Ramos (cell line): ENCODE measurements around the gene KIAA1958.

Source experiments
- in situ Hi-C: fragments of 300-500 bp; cut with MboI; formaldehyde crosslinking; loops from one replicate; pipeline ENCODE4 v1.14.3; 2022; ENCODE audit warnings: low sequenced_read_pairs; ENCODE audit not compliant: unreplicated experiment

The KIAA1958 gene

GRCh38 chr9:112553256-112553826, 66.7 kb downstream of the KIAA1958 start:
- in situ Hi-C loops, result no loop called here

DNA sequence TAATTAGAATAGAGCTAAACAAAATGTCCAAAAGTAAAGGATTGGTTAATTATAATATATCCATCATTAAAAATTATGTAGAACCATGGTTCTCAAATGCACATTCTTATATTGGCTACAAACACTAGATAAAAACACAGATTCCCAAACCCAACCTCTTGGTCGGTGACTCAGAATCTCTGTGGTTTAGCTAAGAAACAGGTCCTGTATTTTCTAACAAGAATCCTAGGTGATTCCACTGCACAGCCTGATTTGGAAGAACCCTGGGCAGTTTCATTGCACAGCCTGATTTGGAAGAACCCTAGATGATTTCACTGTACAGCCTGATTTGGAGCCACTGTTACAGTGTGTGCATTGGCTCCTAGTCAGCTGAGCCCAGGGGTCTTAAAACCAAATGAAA, 67.9 kb downstream of the KIAA1958 start:
- in situ Hi-C loops, result no loop called here

- in situ Hi-C loops, result no loop called here
Measured at GRCh38 chr9:112555101-112555643, 68.5 kb downstream of the KIAA1958 start.

- in situ Hi-C loops, result no loop called here
Measured at GRCh38 chr9:112555844-112556482, 69.3 kb downstream of the KIAA1958 start.

DNA sequence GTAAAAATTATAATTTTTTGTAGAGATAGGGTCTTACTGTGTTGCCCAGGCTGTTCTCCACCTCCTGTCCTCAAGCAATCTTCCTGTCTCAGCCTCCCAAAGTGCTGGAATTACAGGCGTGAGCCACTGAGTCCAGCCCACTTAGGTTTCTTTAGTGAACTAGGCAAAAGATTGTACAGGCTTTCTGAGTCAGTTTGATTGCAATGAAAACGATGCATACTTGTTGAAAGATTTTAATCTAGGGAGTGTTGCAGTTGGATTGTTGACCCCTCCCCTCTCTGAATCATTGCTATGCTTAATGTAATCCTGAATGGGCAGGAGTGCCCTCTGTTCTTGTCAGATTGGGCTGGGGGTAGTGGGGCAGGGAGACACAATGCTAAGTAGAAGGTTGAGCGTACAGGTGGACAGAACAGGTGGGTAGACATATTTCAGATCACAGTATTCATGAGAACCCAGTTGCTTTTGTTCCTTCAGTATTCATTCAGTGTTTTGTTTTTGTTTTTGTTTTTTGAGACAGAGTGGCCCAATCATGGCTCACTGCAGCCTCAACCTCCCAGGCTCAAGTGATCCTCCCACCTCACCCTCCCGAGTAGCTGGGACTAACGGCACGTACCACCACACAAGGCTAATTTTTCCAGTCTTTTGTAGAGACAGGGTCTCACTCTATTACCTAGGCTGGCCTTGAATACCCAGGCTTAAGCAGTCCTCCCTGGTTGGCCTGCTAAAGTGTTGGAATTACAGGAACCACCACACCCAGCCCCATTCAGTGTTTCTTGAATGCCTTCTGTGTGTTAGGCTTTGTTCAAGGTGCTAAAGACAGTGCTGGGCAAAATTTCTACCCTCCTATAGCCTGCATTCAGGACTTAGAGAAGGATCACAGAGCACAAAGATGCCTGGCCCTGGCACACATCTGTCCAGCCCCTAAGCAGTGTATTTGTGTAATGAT, 70.1 kb downstream of the KIAA1958 start:
- in situ Hi-C loops, result no loop called here

DNA sequence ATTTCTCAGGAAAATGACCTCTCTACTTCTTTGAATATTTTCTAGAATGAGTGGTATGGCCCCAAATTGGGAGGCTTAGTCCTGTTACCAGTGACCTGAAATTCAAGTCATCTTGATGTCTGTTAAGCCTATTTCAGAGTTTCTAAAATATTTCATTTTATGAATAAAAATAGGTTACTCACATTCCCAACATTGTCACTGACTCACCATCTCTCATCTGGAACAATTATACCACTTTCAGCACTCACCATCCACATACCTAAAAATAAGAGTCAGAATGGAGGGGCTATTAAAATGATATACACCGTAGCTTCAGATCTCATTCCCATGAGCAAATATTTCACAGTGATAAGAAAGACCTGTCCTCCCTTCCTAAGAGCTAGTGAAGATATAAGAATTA, 71.8 kb downstream of the KIAA1958 start:
- in situ Hi-C loops, result no loop called here

DNA sequence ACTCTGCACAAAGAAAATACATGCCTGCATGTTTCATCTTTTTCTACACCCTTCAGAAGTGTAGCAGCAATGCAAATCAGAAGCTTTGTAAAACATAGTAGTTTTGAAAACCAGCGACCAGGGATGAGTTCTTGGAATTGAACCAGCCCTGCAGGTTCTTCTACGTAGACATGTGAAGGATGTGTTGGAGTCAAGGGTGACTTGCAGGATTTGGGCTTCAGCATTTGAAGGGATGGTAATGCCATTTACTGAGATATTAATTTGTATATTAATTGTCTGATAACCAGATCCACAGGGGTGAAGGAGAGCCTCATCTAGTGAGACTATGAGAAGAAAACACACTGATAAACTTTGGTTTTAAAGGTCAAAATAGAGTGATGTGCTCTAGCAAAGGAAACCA, 72.4 kb downstream of the KIAA1958 start:
- in situ Hi-C loops, result no loop called here

- in situ Hi-C loops, result no loop called here
Measured at GRCh38 chr9:112559629-112560413, 73.2 kb downstream of the KIAA1958 start.

GRCh38 chr9:112562235-112562958, 75.8 kb downstream of the KIAA1958 start:
- in situ Hi-C loops, result no loop called here

GRCh38 chr9:112569186-112569585, 82.6 kb downstream of the KIAA1958 start:
- in situ Hi-C loops, result no loop called here

- in situ Hi-C loops, result no loop called here
Measured at GRCh38 chr9:112570671-112571167, 84.1 kb downstream of the KIAA1958 start.

GRCh38 chr9:112571624-112572355, 85.2 kb downstream of the KIAA1958 start:
- in situ Hi-C loops, result no loop called here

DNA sequence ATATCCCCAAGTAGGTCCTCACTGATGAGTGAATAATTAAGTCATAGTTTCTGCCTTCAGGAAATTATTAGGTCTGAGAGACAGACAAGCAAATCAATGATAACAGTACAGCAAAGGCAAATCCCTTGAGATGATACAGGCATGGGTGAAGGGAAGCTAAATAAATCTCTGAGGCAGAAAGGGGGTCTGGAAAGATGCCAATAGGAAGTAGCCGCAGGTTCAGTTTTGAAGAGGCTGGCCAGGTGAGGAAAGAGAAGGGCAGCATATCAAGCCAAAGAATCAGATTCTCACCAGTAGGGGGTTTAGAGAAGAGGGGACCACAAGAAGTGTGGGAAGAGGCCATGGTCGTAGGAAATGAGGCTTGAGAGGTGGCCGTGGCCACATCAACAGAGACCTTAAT, 85.8 kb downstream of the KIAA1958 start:
- in situ Hi-C loops, result no loop called here

DNA sequence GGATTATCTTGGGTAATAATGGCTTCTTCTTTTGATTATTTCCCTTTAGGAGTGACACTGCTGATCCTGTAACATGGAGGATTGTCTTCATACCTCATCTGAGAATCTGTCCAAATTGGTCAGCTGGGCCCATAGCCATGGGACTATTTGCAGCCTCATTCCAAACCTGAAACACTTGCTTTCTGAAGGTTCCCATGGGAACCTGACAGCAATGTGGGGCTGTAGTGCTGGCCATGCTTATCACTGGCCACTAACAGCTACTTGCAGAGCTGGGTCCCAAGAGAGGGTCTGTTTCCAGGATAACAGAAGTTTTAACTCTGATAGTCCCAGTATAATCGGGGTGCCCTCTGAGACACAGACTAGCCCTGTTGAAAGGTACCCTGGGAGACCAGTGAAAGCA, 87.4 kb downstream of the KIAA1958 start:
- in situ Hi-C loops, result no loop called here

GRCh38 chr9:112575107-112575506, 88.5 kb downstream of the KIAA1958 start:
- in situ Hi-C loops, result no loop called here

- in situ Hi-C loops, result no loop called here
Measured at GRCh38 chr9:112581469-112582176, 95.0 kb downstream of the KIAA1958 start.

DNA sequence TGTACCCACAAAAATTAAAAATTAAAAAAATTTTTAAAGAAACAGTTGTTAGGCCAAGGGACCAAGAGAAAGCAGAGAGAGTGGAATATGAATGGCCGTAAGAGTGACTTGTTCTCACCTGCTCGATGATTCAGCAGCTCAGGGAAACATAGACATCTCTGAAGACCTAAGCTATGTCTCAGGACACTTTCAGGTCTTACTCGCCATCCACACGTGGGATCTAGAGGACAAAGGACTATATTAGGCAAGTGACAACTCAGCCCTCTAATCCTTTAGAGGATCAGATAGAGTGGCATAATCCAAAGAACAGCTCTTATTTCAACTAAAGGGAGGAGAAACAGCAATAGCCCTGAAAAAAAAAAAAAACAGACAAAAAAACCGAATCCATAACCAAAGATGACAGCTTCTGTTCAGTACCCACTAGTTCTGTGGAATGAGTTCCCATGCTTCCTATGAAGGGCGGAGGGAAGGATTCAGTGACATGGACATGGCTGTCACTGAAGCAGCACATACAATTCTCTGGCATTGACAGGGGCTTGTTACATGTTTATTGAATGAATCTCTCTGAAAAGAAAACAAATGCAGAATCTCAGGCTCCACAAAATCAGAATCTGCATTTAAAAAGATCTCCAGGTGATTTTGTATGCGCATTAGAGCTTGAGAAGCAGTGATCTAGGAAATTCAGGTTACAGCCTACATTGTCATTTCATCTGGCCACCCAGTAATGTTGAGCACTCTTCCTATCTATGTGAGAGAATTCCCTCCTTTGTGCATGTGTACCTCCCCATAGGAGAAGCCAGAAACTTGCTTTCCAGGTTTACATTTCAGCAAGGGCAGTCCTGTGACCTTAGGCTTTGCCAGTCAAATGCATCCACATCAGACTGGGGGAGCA, 96.0 kb downstream of the KIAA1958 start:
- in situ Hi-C loops, result no loop called here
